HepG2 (cell line): ENCODE results near the gene NSMF. TPM values are rescaled to one million over a fixed set of nuclear protein-coding genes. Genes with fewer than 3 reads are reported as not detected.
A peak's percentile ranks its signal among the peaks of the same experiment; 100 is the strongest.

ENCODE experiments used
- ARID5B ChIP-seq: IDR thresholded peaks from 2 replicates; pipeline ENCODE4 v1.4.0; 2020; ENCODE audit warnings: mild to moderate bottlenecking, missing genetic modification reagents
- ATF1 ChIP-seq: IDR thresholded peaks from 2 replicates; pipeline ENCODE4 v1.6.1; 2016; ENCODE audit warnings: mild to moderate bottlenecking, control low read depth
- KDM5B ChIP-seq: sonication (generic); formaldehyde crosslinking; IDR thresholded peaks from 2 replicates; pipeline ENCODE4 v1.4.0; 2020; ENCODE audit warnings: missing genetic modification reagents, mild to moderate bottlenecking, borderline replicate concordance
- MEF2D ChIP-seq: sonication (generic); formaldehyde crosslinking; IDR thresholded peaks from 2 replicates; pipeline ENCODE4 v1.5.1; 2020; ENCODE audit warnings: mild to moderate bottlenecking, missing genetic modification reagents
- PATZ1 ChIP-seq: sonication (generic); formaldehyde crosslinking; IDR thresholded peaks from 2 replicates; pipeline ENCODE4 v1.4.0; 2020; ENCODE audit warnings: missing genetic modification reagents
- SP4 ChIP-seq: sonication (generic); formaldehyde crosslinking; IDR thresholded peaks from 2 replicates; pipeline ENCODE4 v1.8.1; 2023; ENCODE audit warnings: mild to moderate bottlenecking, missing genetic modification reagents
- SP5 ChIP-seq: IDR thresholded peaks from 2 replicates; pipeline ENCODE4 v1.6.1; 2016; ENCODE audit warnings: low read depth, borderline replicate concordance
- ZBTB21 ChIP-seq: sonication (generic); formaldehyde crosslinking; IDR thresholded peaks from 2 replicates; pipeline ENCODE4 v1.4.0; 2020; ENCODE audit warnings: missing genetic modification reagents
- ZFP91 ChIP-seq: sonication (generic); formaldehyde crosslinking; IDR thresholded peaks from 2 replicates; pipeline ENCODE4 v1.9.0; 2022; ENCODE audit warnings: missing genetic modification reagents, mild to moderate bottlenecking, borderline replicate concordance
- ZNF441 ChIP-seq: sonication (generic); formaldehyde crosslinking; IDR thresholded peaks from 2 replicates; pipeline ENCODE4 v1.7.0; 2021; ENCODE audit warnings: missing genetic modification reagents, borderline replicate concordance
- polyA plus RNA-seq, 8 experiments: library from polyadenylated mRNA; depleted of rRNA in 3 of 8; stranded (reverse) in 7 of 8; unstranded in 1 of 8; fragments of >200 nt; fragmentation: Illumina TruSeq in 4 of 8; extraction: Trizol in 4 of 8; gene quantifications; 2 replicates each; pipeline versions ENCODE4 v1.2.1 to v1.2.3, GENCODE V29; 2011 to 2016; ENCODE audit warnings: low read depth in 4 of 8, missing spikeins in 1 of 8, mixed read lengths in 1 of 8; ENCODE audit not compliant: insufficient read depth in 1 of 8
- total RNA-seq, 5 experiments: library from RNA; depleted of rRNA; stranded (reverse); fragments of >200 nt; fragmentation: Illumina TruSeq; extraction: Trizol; gene quantifications; 2 replicates each; pipeline ENCODE4 v1.2.3, GENCODE V29; 2016; ENCODE audit warnings: low read depth in 1 of 5
- TF ChIP-seq, protein P1 (sequence below): IDR thresholded peaks from 2 replicates; pipeline ENCODE4 v1.6.1; 2016; ENCODE audit warnings: low read depth, control low read depth
- TF ChIP-seq, protein P2 (sequence below): sonication (generic); formaldehyde crosslinking; IDR thresholded peaks from 2 replicates; pipeline ENCODE4 v1.5.1; 2020; ENCODE audit warnings: mild to moderate bottlenecking, missing genetic modification reagents, moderate library complexity

Gene NSMF
- total and polyA plus RNA-seq, 2 of the 13 experiments (the other 11 are each of a cell fraction or from before 2014, with no cell fraction given) = 44.3 to 183 TPM

DNA sequence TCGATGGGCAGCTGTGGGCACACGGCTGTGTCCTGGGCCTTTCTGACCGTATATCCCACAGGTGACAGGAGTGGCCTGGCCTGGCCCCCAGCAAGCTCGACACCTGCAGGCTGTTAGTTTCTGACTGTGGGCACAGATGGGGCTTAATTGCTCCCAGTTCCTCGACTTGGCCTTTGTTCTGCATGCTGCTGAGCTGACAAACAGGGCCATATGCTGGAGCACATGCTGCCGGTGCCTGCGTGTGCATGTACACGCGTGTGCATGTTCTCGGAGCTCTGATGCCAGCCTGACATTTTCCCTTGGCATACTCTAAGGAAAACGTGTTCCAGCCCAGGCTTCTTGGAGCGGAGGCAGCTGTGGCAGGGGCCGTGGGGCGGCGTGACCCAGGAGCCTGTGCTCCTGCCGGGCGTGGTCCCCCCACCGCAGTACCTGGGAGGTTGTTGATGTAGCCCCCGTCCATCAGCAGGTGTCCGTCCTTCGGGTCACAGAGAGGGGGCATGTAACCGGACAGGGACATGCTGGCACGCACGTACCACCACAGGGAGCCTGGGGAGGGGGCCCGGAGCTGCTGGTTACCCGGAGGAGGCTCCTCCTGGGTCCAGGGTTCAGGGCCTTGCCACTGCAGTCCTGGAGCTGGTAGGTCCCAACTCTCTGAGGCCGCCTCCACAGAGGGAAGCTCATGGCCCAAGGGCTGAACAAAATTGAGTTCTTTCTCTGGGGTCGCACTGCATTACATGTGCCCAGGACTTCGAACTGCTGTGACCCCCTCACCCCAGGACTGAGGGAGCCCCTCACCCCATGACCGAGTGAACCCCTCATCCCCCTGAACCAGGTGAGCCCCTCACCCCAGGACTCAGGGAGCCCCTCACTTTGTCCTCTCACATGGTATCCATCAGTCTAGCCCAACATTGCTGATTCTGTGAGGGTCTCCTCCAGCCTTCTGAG lies 4.1 kb upstream of the NSMF start (continued):
- TF ChIP-seq SP5 (CRISPR knock-in tag) (peak; percentile 68), ZBTB21 (CRISPR knock-in tag) (no peak), KDM5B (peak; percentile 85), SP4 (CRISPR knock-in tag) (peak; percentile 39; the same call in 1 of the 2 replicates), PATZ1 (CRISPR knock-in tag) (peak; percentile 81), ATF1 (CRISPR knock-in tag) (0 out of 2 replicates have a peak, but pooled peaks have one; percentile 42), ZFP91 (CRISPR knock-in tag) (peak; percentile 71; the same call in 1 of the 2 replicates), MEF2D (CRISPR knock-in tag) (peak; percentile 69; the same call in 1 of the 2 replicates), ARID5B (peak; percentile 71; the same call in 1 of the 2 replicates), ZNF441 (CRISPR knock-in tag) (peak; percentile 71)
- TF ChIP-seq, protein P1, sequence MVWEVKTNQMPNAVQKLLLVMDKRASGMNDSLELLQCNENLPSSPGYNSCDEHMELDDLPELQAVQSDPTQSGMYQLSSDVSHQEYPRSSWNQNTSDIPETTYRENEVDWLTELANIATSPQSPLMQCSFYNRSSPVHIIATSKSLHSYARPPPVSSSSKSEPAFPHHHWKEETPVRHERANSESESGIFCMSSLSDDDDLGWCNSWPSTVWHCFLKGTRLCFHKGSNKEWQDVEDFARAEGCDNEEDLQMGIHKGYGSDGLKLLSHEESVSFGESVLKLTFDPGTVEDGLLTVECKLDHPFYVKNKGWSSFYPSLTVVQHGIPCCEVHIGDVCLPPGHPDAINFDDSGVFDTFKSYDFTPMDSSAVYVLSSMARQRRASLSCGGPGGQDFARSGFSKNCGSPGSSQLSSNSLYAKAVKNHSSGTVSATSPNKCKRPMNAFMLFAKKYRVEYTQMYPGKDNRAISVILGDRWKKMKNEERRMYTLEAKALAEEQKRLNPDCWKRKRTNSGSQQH = 0 out of 2 replicates have a peak, but pooled peaks have one; percentile 61
- TF ChIP-seq, protein P2, sequence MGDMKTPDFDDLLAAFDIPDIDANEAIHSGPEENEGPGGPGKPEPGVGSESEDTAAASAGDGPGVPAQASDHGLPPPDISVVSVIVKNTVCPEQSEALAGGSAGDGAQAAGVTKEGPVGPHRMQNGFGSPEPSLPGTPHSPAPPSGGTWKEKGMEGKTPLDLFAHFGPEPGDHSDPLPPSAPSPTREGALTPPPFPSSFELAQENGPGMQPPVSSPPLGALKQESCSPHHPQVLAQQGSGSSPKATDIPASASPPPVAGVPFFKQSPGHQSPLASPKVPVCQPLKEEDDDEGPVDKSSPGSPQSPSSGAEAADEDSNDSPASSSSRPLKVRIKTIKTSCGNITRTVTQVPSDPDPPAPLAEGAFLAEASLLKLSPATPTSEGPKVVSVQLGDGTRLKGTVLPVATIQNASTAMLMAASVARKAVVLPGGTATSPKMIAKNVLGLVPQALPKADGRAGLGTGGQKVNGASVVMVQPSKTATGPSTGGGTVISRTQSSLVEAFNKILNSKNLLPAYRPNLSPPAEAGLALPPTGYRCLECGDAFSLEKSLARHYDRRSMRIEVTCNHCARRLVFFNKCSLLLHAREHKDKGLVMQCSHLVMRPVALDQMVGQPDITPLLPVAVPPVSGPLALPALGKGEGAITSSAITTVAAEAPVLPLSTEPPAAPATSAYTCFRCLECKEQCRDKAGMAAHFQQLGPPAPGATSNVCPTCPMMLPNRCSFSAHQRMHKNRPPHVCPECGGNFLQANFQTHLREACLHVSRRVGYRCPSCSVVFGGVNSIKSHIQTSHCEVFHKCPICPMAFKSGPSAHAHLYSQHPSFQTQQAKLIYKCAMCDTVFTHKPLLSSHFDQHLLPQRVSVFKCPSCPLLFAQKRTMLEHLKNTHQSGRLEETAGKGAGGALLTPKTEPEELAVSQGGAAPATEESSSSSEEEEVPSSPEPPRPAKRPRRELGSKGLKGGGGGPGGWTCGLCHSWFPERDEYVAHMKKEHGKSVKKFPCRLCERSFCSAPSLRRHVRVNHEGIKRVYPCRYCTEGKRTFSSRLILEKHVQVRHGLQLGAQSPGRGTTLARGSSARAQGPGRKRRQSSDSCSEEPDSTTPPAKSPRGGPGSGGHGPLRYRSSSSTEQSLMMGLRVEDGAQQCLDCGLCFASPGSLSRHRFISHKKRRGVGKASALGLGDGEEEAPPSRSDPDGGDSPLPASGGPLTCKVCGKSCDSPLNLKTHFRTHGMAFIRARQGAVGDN (CRISPR knock-in tag) = peak; percentile 98
